Erythroblast (primary cell): Measurements from ENCODE around the gene CDHR5.

Source experiments
- GATA1 ChIP-seq: IDR thresholded peaks from 2 replicates; pipeline ENCODE4 v1.6.1; 2011; ENCODE audit warnings: low read depth, mild to moderate bottlenecking, control low read depth, low read length, moderate library complexity
- POLR2A ChIP-seq: IDR thresholded peaks from 2 replicates; pipeline ENCODE4 v1.6.1; 2011; ENCODE audit warnings: mild to moderate bottlenecking, low read length

GRCh38 chr11:662689-663274, 38.0 kb upstream of the CDHR5 start:
- TF ChIP-seq POLR2A (no peak), GATA1 (no peak)
